ENCODE data around the gene AUH.

The AUH gene

DNA sequence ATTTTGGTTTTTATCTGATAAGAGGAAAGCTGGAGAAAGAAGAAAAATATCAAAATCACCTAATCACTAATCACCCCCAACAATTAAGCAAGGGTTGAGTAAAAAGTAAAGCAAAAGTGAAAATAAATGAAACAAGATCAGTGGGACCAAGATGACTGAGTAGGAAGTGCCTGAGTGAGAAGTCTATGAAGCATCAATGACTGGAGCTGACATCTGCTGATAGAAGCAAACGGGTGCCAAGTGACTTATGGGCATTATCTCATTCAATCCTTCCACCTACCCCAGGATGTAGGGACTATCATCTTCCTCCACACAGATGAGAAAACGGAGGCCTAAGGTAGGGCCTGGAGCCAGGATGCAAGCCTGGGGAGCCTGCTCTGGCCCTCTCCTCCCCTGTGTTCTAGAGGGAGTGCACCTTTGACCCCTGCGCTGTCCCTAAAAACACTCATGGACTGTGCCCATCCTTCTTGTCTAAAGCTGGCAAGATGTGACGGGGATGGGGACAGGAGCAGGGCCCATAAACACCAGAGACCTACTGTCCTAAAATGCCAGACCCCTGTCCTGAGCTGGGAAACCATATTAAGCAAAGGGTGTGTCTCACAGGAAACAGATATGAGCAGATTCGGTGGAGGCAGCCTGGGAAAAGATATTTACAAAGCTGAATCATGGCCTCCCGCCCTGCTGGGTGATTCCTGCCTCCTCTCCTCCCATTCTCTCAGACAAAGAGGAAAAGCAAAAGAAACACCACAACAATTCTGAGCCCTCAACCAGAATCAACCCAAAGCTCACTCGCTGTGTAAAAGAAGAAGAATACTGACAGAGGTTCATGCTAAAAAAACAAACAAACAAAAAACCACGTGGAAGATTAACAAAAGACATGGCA, 116.0 kb downstream of the AUH start:
- DNase-seq = no peak
- Histone ChIP-seq H3K4me1 (ENCODE audit: control insufficient read depth, insufficient read depth, low read length, poor library complexity, severe bottlenecking) (no peaks in the 10 kb centered on the region), H3K9me3 (ENCODE audit: control insufficient read depth, low read length) (no peaks in the 10 kb centered on the region), H3K27ac (ENCODE audit: insufficient read depth, low read length, poor library complexity, severe bottlenecking) (no peak overlapping the region), H3K27me3 (replicated peaks; ENCODE audit: control insufficient read depth, insufficient read depth, low read length, poor library complexity, severe bottlenecking) (no peaks in the 10 kb centered on the region), H3K36me3 (ENCODE audit: control insufficient read depth, insufficient read depth, low read length) (no peaks in the 10 kb centered on the region), H3K4me3 (ENCODE audit: insufficient read depth, low read depth, low read length, poor library complexity, severe bottlenecking) (no peak overlapping the region)

DNA sequence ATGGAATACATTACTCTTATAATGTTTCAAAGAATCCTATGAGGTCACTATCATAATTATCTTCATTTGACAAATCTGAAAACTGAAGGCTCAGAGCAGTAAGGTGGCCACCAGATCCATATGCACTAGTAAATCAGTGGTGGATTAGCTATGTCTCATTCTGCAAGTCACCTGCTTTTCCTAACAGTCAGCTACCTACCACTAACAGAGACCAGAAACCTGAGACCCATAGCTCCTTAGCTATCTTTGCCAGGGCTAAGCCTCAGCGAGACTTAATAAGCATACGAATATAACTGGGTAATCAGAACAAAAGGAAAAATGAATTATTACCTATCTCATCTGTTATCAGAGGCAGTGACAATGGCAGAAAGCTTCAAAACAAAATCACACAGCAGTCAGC, 118.7 kb downstream of the AUH start:
- Histone ChIP-seq H3K4me1 (ENCODE audit: control insufficient read depth, insufficient read depth, low read length, poor library complexity, severe bottlenecking) (no peaks in the 10 kb centered on the region), H3K27me3 (replicated peaks; ENCODE audit: control insufficient read depth, insufficient read depth, low read length, poor library complexity, severe bottlenecking) (no peaks in the 10 kb centered on the region), H3K36me3 (ENCODE audit: control insufficient read depth, insufficient read depth, low read length) (no peaks in the 10 kb centered on the region), H3K27ac (ENCODE audit: insufficient read depth, low read length, poor library complexity, severe bottlenecking) (no peak overlapping the region), H3K4me3 (ENCODE audit: insufficient read depth, low read depth, low read length, poor library complexity, severe bottlenecking) (no peak overlapping the region), H3K9me3 (ENCODE audit: control insufficient read depth, low read length) (no peaks in the 10 kb centered on the region)
- no peak for DNase-seq

DNA sequence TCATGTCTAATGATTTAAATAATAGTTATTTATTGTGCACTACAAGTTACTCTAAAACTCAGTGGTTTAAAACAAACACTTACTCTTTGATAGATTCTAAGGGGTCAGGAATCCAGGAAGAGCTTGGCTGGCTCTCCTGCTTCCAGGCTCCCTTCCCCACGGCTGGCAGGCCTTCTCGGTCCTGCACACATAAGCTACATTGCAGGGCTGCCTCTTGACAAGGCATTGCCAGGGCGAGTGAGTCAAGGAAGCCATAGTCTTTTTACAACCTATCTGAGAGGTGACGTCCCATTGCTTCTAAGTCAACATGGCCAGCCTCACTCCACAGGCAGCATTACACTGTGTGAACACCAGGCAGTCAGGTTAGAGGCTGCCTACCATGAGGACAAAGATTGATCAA, 119.8 kb downstream of the AUH start:
- Histone ChIP-seq H3K27ac (ENCODE audit: insufficient read depth, low read length, poor library complexity, severe bottlenecking) (no peak overlapping the region), H3K36me3 (ENCODE audit: control insufficient read depth, insufficient read depth, low read length) (no peaks in the 10 kb centered on the region), H3K4me1 (ENCODE audit: control insufficient read depth, insufficient read depth, low read length, poor library complexity, severe bottlenecking) (no peaks in the 10 kb centered on the region), H3K4me3 (ENCODE audit: insufficient read depth, low read depth, low read length, poor library complexity, severe bottlenecking) (no peak overlapping the region), H3K9me3 (ENCODE audit: control insufficient read depth, low read length) (no peaks in the 10 kb centered on the region), H3K27me3 (replicated peaks; ENCODE audit: control insufficient read depth, insufficient read depth, low read length, poor library complexity, severe bottlenecking) (no peaks in the 10 kb centered on the region)
- no peak for DNase-seq

DNA sequence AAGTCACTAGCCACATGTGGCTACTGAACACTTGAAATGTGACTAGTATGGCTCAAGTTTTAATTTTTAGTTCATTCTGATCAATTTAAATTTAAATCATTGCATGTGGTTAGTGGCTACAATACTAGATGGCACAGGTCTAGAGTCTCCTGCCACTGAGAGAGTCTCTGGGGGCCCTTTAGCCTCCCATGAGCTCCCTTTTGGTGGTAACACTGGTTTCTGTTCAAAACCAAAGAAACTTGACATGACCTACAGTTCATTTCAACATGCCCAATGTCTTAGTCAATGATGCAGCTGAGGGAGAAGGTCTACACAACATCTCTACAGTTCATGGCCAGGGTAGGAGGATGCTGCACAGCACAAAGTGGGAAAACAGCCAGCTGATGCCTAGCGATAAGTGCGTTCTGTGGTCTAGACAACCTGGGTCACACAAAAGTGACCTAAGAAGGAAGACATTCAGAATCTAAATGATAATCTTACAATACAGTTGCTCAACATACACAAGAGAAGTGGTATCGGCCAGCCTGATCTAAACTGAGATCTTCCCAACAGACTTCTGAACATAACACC, 121.0 kb downstream of the AUH start:
- no peak overlapping the region for H3K27ac ChIP-seq (ENCODE audit: insufficient read depth, low read length, poor library complexity, severe bottlenecking)

DNA sequence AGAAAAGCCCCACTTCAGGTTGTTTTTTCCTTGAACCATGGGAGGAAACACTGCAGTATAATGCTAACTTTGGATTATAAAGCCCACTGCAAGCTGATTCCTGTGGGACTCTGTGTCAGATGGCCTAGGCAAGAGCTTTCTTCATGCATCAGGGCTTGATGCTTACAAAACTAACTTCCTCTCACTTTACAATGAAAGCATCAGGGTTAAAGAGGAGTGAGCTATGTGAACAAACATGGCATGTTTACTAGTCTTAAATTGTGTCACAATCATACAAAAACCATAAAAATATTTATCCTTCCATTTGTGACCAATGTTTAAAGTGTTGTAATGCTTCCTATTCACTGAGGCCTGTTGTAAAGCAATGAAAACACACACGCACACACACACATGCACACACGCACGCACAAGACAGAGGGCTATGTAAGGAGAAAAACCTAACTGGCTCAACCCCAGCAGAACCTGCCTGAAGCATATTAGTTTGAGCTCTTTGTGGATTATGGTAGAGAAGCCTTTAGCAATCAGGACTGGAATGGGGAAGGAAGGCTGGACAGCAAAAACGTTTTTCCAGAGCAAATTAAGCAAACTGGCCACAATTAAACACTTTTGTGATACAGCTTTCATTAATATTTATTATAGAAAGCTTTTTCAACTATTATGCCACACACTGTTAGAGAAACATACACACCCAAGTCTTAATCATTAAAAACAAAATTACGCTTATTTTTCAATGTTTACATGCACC, 122.2 kb downstream of the AUH start:
- H3K9me3 ChIP-seq (ENCODE audit: control insufficient read depth, low read length) = no peaks in the 10 kb centered on the region
- DNase-seq = no peak
- no peaks in the 10 kb centered on the region for H3K36me3 ChIP-seq (ENCODE audit: control insufficient read depth, insufficient read depth, low read length)
- H3K4me1 ChIP-seq (ENCODE audit: control insufficient read depth, insufficient read depth, low read length, poor library complexity, severe bottlenecking) = no peaks in the 10 kb centered on the region
- H3K27ac ChIP-seq (ENCODE audit: insufficient read depth, low read length, poor library complexity, severe bottlenecking) = no peak overlapping the region
- H3K4me3 ChIP-seq (ENCODE audit: insufficient read depth, low read depth, low read length, poor library complexity, severe bottlenecking) = no peak overlapping the region
- no peaks in the 10 kb centered on the region for H3K27me3 ChIP-seq (replicated peaks; ENCODE audit: control insufficient read depth, insufficient read depth, low read length, poor library complexity, severe bottlenecking)

More for the DNA sequence above, 121.0 kb downstream of the AUH start:
- Histone ChIP-seq H3K9me3 (ENCODE audit: control insufficient read depth, low read length) (no peaks in the 10 kb centered on the region), H3K4me3 (ENCODE audit: insufficient read depth, low read depth, low read length, poor library complexity, severe bottlenecking) (no peak overlapping the region), H3K27me3 (replicated peaks; ENCODE audit: control insufficient read depth, insufficient read depth, low read length, poor library complexity, severe bottlenecking) (no peaks in the 10 kb centered on the region), H3K4me1 (ENCODE audit: control insufficient read depth, insufficient read depth, low read length, poor library complexity, severe bottlenecking) (no peaks in the 10 kb centered on the region), H3K36me3 (ENCODE audit: control insufficient read depth, insufficient read depth, low read length) (no peaks in the 10 kb centered on the region)
- no peak for DNase-seq

DNA sequence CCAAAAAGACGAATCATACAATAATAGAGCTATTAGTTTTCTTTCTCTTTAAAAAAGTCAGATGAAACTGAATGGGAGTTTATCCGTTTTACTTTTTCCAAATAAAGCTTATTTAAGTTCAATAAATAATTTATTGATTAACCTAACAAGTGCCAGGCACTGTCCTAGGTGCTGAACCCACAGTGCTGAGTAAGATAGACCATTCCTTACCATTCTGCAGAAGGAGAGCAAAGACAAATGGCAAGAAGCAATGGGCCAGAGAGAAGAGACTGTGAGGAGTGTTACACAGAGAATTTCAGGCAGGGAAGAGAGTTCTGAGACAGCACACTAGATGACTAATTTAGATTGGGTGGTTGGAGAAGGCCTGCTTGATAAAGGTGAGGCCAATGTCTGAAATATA, 127.2 kb downstream of the AUH start:
- Histone ChIP-seq H3K27me3 (replicated peaks; ENCODE audit: control insufficient read depth, insufficient read depth, low read length, poor library complexity, severe bottlenecking) (no peaks in the 10 kb centered on the region), H3K4me1 (ENCODE audit: control insufficient read depth, insufficient read depth, low read length, poor library complexity, severe bottlenecking) (no peaks in the 10 kb centered on the region), H3K27ac (ENCODE audit: insufficient read depth, low read length, poor library complexity, severe bottlenecking) (no peak overlapping the region), H3K36me3 (ENCODE audit: control insufficient read depth, insufficient read depth, low read length) (no peaks in the 10 kb centered on the region), H3K4me3 (ENCODE audit: insufficient read depth, low read depth, low read length, poor library complexity, severe bottlenecking) (no peak overlapping the region), H3K9me3 (ENCODE audit: control insufficient read depth, low read length) (no peaks in the 10 kb centered on the region)
- DNase-seq = no peak

DNA sequence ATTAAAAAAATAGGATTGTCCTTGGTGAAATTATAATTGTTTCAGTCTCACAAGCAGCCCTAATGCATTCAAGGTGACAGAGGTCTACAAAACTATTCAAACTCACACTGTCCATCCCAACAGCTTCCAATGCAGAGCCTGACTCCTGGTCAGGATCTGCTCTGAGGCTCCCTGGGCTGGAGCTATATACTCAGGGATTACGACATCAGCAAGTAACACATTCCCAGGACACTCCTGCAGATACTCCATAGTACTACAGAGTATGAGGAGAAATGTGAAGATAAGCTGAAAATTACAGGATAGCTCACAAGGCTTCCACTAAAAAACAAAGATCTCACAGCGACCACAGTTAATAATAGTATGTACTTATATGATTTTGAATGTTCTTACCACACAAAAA, 130.1 kb downstream of the AUH start:
- H3K4me3 ChIP-seq (ENCODE audit: insufficient read depth, low read depth, low read length, poor library complexity, severe bottlenecking) = no peak overlapping the region
- H3K4me1 ChIP-seq (ENCODE audit: control insufficient read depth, insufficient read depth, low read length, poor library complexity, severe bottlenecking) = no peaks in the 10 kb centered on the region
- no peak for DNase-seq
- no peaks in the 10 kb centered on the region for H3K36me3 ChIP-seq (ENCODE audit: control insufficient read depth, insufficient read depth, low read length)
- H3K27ac ChIP-seq (ENCODE audit: insufficient read depth, low read length, poor library complexity, severe bottlenecking) = no peak overlapping the region
- H3K27me3 ChIP-seq (replicated peaks; ENCODE audit: control insufficient read depth, insufficient read depth, low read length, poor library complexity, severe bottlenecking) = no peaks in the 10 kb centered on the region
- no peaks in the 10 kb centered on the region for H3K9me3 ChIP-seq (ENCODE audit: control insufficient read depth, low read length)

DNA sequence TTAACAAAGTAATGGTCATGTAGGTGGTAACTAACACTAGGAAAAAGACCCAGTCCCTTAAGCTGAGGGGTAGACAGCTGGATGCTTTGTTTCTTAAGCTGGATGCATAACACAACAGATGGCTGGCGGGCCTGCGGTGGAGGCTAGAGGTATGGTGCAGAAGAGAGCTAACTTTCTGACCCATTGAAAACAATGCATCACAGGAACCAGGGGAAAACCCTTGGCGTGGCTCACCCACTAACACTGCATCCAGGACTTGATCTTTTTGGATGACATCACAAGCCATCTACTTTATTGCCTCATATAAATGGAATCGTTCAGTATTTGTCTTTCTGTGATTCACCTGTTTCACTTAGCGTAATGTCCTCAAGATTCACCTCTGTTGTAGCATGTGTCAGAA, 138.7 kb downstream of the AUH start:
- Histone ChIP-seq H3K9me3 (ENCODE audit: control insufficient read depth, low read length) (no peaks in the 10 kb centered on the region), H3K27me3 (replicated peaks; ENCODE audit: control insufficient read depth, insufficient read depth, low read length, poor library complexity, severe bottlenecking) (no peaks in the 10 kb centered on the region), H3K4me1 (ENCODE audit: control insufficient read depth, insufficient read depth, low read length, poor library complexity, severe bottlenecking) (no peaks in the 10 kb centered on the region), H3K36me3 (ENCODE audit: control insufficient read depth, insufficient read depth, low read length) (no peaks in the 10 kb centered on the region), H3K4me3 (ENCODE audit: insufficient read depth, low read depth, low read length, poor library complexity, severe bottlenecking) (no peak overlapping the region), H3K27ac (ENCODE audit: insufficient read depth, low read length, poor library complexity, severe bottlenecking) (no peak overlapping the region)
- DNase-seq = no peak

DNA sequence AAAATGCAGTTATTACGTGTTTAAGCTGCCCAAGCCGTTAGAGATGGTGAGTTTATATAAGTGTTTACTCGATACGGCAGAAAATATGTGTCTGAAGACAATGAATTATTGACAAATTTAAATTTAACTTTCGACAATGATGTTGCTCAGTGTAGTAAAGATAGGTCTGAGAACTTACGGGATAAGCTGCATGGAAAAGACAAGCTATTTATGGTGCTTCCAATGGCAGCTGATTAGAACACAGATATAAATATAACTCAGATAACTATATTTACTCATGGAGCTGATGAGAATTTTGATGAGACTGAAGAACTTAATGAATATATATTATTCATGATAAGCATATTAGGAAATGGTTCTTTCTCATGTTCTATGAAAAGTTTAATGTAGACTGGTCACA, 139.3 kb downstream of the AUH start:
- Histone ChIP-seq H3K4me1 (ENCODE audit: control insufficient read depth, insufficient read depth, low read length, poor library complexity, severe bottlenecking) (no peaks in the 10 kb centered on the region), H3K9me3 (ENCODE audit: control insufficient read depth, low read length) (no peaks in the 10 kb centered on the region), H3K27me3 (replicated peaks; ENCODE audit: control insufficient read depth, insufficient read depth, low read length, poor library complexity, severe bottlenecking) (no peaks in the 10 kb centered on the region), H3K36me3 (ENCODE audit: control insufficient read depth, insufficient read depth, low read length) (no peaks in the 10 kb centered on the region), H3K27ac (ENCODE audit: insufficient read depth, low read length, poor library complexity, severe bottlenecking) (no peak overlapping the region), H3K4me3 (ENCODE audit: insufficient read depth, low read depth, low read length, poor library complexity, severe bottlenecking) (no peak overlapping the region)
- DNase-seq = no peak

DNA sequence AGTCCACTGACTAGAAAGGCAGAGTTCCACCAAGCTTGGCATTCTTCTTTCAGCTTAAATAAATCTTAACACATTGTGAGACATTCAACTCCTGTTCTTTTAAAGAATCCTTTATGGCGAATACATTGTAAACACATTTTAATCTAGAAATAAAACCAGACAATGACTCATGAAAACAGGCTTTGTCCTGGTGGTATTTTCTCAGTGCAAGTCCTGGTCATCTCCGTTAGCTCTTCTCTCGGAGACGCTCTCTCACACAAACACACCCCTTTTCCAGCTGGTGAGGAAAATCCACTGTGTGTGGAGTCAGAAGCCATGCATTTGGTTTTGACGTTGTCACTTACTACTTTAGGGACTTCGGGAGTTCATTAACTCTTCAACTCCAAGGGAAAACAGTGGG, 140.4 kb downstream of the AUH start:
- H3K36me3 ChIP-seq (ENCODE audit: control insufficient read depth, insufficient read depth, low read length) = no peaks in the 10 kb centered on the region

More for the DNA sequence above, 140.4 kb downstream of the AUH start:
- Histone ChIP-seq H3K4me3 (ENCODE audit: insufficient read depth, low read depth, low read length, poor library complexity, severe bottlenecking) (no peak overlapping the region), H3K9me3 (ENCODE audit: control insufficient read depth, low read length) (no peaks in the 10 kb centered on the region), H3K4me1 (ENCODE audit: control insufficient read depth, insufficient read depth, low read length, poor library complexity, severe bottlenecking) (no peaks in the 10 kb centered on the region), H3K27ac (ENCODE audit: insufficient read depth, low read length, poor library complexity, severe bottlenecking) (no peak overlapping the region), H3K27me3 (replicated peaks; ENCODE audit: control insufficient read depth, insufficient read depth, low read length, poor library complexity, severe bottlenecking) (no peaks in the 10 kb centered on the region)
- DNase-seq = no peak

Measured in effector memory CD4-positive, alpha-beta T cell (primary cell).